Natural killer cell treated with Interleukin-12 subunit alpha and Interleukin-12 subunit beta and Interleukin-15 and Interleukin-18, amount 100 ng/mL, for 72 hours (primary cell): ENCODE measurements around the gene HAND2. TPM values are rescaled to one million over a fixed set of nuclear protein-coding genes. Genes with fewer than 3 reads are reported as not detected.

ENCODE experiments used
- ATAC-seq, 2 donors: fragments of 150-1000 bp; cut with Tn5 transposase in 1 of 2; sonication (Bioruptor Pico), chemical (Tn5 transposase) in 1 of 2; 2 replicates each; pipeline ENCODE4 v1.10.0; 2021
- DNase-seq: peaks from one replicate; pipeline ENCODE4 v3.0.0; 2022; ENCODE audit warnings: low spot score
- H3K27ac Mint-ChIP-seq, 2 donors: 1 replicate in 1 of 2; 2 replicates in 1 of 2; pipeline ENCODE4 v1.8.0; 2022; ENCODE audit warnings: mixed read lengths in 2 of 2, mild to moderate bottlenecking in 1 of 2, moderate library complexity in 1 of 2
- H3K27me3 Mint-ChIP-seq, 2 donors: 1 replicate in 1 of 2; 2 replicates in 1 of 2; pipeline ENCODE4 v1.8.0; 2022; ENCODE audit warnings: mixed read lengths in 2 of 2
- H3K36me3 Mint-ChIP-seq: one replicate; pipeline ENCODE4 v1.8.0; 2022; ENCODE audit warnings: mixed read lengths
- H3K4me1 Mint-ChIP-seq, 2 donors: 1 replicate in 1 of 2; 2 replicates in 1 of 2; pipeline ENCODE4 v1.8.0; 2022; ENCODE audit warnings: low read depth in 2 of 2, mixed read lengths in 2 of 2, mild to moderate bottlenecking in 1 of 2
- H3K4me3 Mint-ChIP-seq: one replicate; pipeline ENCODE4 v1.8.0; 2022; ENCODE audit warnings: mixed read lengths
- H3K9me3 Mint-ChIP-seq: 2 replicates; pipeline ENCODE4 v1.8.0; 2022; ENCODE audit warnings: mixed read lengths
- total RNA-seq, 2 donors: library from RNA; stranded (reverse); gene quantifications; one replicate each; pipeline ENCODE4 v1.2.3, GENCODE V29; 2022

The HAND2 gene
- total RNA-seq, 2 donors from 2014 or later: not detected

- ATAC-seq (no peak), DNase-seq (no peak)
- Mint-ChIP-seq H3K9me3 (no peaks in the 10 kb centered on the region), H3K4me1 (peaks cover 0 to 14% of the 10 kb centered on the region in 2 donors), H3K4me3 (no peak overlapping the region), H3K36me3 (peaks cover 11% of the 10 kb centered on the region), H3K27ac (no peak overlapping the region), H3K27me3 (peaks cover 60 to 81% of the 10 kb centered on the region in 2 donors)
Measured at GRCh38 chr4:173521467-173522159, 8.4 kb downstream of the HAND2 start.

GRCh38 chr4:173520921-173521466 lies 9.0 kb downstream of the HAND2 start:
- peaks cover 63 to 81% of the 10 kb centered on the region in 2 donors for H3K27me3 Mint-ChIP-seq
- peaks cover 8% of the 10 kb centered on the region for H3K36me3 Mint-ChIP-seq
- no peak for ATAC-seq
- no peak overlapping the region for H3K4me3 Mint-ChIP-seq
- H3K9me3 Mint-ChIP-seq: peaks cover 3% of the 10 kb centered on the region
- H3K27ac Mint-ChIP-seq: no peak overlapping the region
- H3K4me1 Mint-ChIP-seq: peaks cover 0 to 12% of the 10 kb centered on the region in 2 donors
- no peak for DNase-seq

GRCh38 chr4:173519111-173520101 lies 10.6 kb downstream of the HAND2 start:
- DNase-seq (no peak), ATAC-seq (no peak)
- Mint-ChIP-seq H3K27me3 (peaks cover 66 to 85% of the 10 kb centered on the region in 2 donors), H3K9me3 (peaks cover 3% of the 10 kb centered on the region), H3K4me3 (no peak overlapping the region), H3K27ac (no peak overlapping the region), H3K4me1 (peaks cover 0 to 10% of the 10 kb centered on the region in 2 donors), H3K36me3 (peaks cover 6% of the 10 kb centered on the region)

GRCh38 chr4:173518425-173519102 lies 11.5 kb downstream of the HAND2 start:
- Mint-ChIP-seq H3K4me1 (peaks cover 0 to 8% of the 10 kb centered on the region in 2 donors), H3K27me3 (peaks cover 61 to 80% of the 10 kb centered on the region in 2 donors), H3K9me3 (peaks cover 3% of the 10 kb centered on the region), H3K36me3 (peaks cover 6% of the 10 kb centered on the region), H3K27ac (no peak overlapping the region), H3K4me3 (no peak overlapping the region)
- ATAC-seq: no peak
- DNase-seq: no peak

GRCh38 chr4:173517781-173518424 lies 12.1 kb downstream of the HAND2 start:
- Mint-ChIP-seq H3K36me3 (peaks cover 6% of the 10 kb centered on the region), H3K27ac (no peak overlapping the region), H3K4me3 (no peak overlapping the region), H3K27me3 (peaks cover 59 to 80% of the 10 kb centered on the region in 2 donors), H3K4me1 (peaks cover 0 to 5% of the 10 kb centered on the region in 2 donors), H3K9me3 (peaks cover 3% of the 10 kb centered on the region)
- no peak for DNase-seq
- no peak for ATAC-seq

GRCh38 chr4:173516621-173517524 lies 13.2 kb downstream of the HAND2 start:
- Mint-ChIP-seq H3K27me3 (peaks cover 56 to 84% of the 10 kb centered on the region in 2 donors), H3K4me1 (peaks cover 0 to 3% of the 10 kb centered on the region in 2 donors), H3K36me3 (peaks cover 6% of the 10 kb centered on the region), H3K4me3 (no peak overlapping the region), H3K9me3 (peaks cover 3% of the 10 kb centered on the region), H3K27ac (no peak overlapping the region)
- ATAC-seq (no peak), DNase-seq (no peak)

- H3K36me3 Mint-ChIP-seq: peaks cover 6% of the 10 kb centered on the region
- peaks cover 0 to 3% of the 10 kb centered on the region in 2 donors for H3K4me1 Mint-ChIP-seq
- peaks cover 3% of the 10 kb centered on the region for H3K9me3 Mint-ChIP-seq
- no peak overlapping the region for H3K27ac Mint-ChIP-seq
- no peak overlapping the region for H3K4me3 Mint-ChIP-seq
- DNase-seq (no peak), ATAC-seq (no peak)
- H3K27me3 Mint-ChIP-seq: peaks cover 53 to 82% of the 10 kb centered on the region in 2 donors
Measured at GRCh38 chr4:173515458-173515857, 14.6 kb downstream of the HAND2 start.

- H3K36me3 Mint-ChIP-seq: no peaks in the 10 kb centered on the region
- no peak overlapping the region for H3K4me3 Mint-ChIP-seq
- peaks cover 3% of the 10 kb centered on the region for H3K9me3 Mint-ChIP-seq
- ATAC-seq: no peak
- no peak for DNase-seq
- H3K27ac Mint-ChIP-seq: no peak overlapping the region
- H3K4me1 Mint-ChIP-seq: peaks cover 0 to 3% of the 10 kb centered on the region in 2 donors
- H3K27me3 Mint-ChIP-seq: peaks cover 51 to 78% of the 10 kb centered on the region in 2 donors
Measured at GRCh38 chr4:173514641-173515217, 15.3 kb downstream of the HAND2 start.

- H3K9me3 Mint-ChIP-seq: peaks cover 3% of the 10 kb centered on the region
- H3K36me3 Mint-ChIP-seq: no peaks in the 10 kb centered on the region
- DNase-seq (no peak), ATAC-seq (no peak)
- peaks cover 48 to 67% of the 10 kb centered on the region in 2 donors for H3K27me3 Mint-ChIP-seq
- no peak overlapping the region for H3K27ac Mint-ChIP-seq
- H3K4me3 Mint-ChIP-seq: no peak overlapping the region
- peaks cover 0 to under 1% of the 10 kb centered on the region in 2 donors for H3K4me1 Mint-ChIP-seq
Measured at GRCh38 chr4:173513651-173514050, 16.4 kb downstream of the HAND2 start.

GRCh38 chr4:173511787-173512361 lies 18.2 kb downstream of the HAND2 start:
- peaks cover 51 to 70% of the 10 kb centered on the region in 2 donors for H3K27me3 Mint-ChIP-seq
- ATAC-seq (no peak), DNase-seq (no peak)
- peaks cover 3% of the 10 kb centered on the region for H3K9me3 Mint-ChIP-seq
- H3K27ac Mint-ChIP-seq: no peak overlapping the region
- H3K4me3 Mint-ChIP-seq: no peak overlapping the region
- H3K4me1 Mint-ChIP-seq: peaks cover 8 to 16% of the 10 kb centered on the region in 2 donors
- H3K36me3 Mint-ChIP-seq: no peaks in the 10 kb centered on the region

- Mint-ChIP-seq H3K36me3 (no peaks in the 10 kb centered on the region), H3K27ac (no peak overlapping the region), H3K27me3 (peaks cover 47 to 60% of the 10 kb centered on the region in 2 donors), H3K4me3 (peak overlapping the region; percentile 62), H3K9me3 (no peaks in the 10 kb centered on the region), H3K4me1 (peaks cover 8 to 23% of the 10 kb centered on the region in 2 donors)
- no peak for DNase-seq
- peak; percentile 62 to 64 for ATAC-seq
Measured at GRCh38 chr4:173509036-173510001, 20.7 kb downstream of the HAND2 start.
